HG03342 (cell line): ENCODE measurements around the gene CREG2.

Experiments
- ATAC-seq: cut with Tn5 transposase; IDR thresholded peaks from one replicate; pipeline ENCODE4 v1.9.1; 2021; ENCODE audit warnings: mild to moderate bottlenecking, moderate library complexity; ENCODE audit not compliant: unreplicated experiment

CREG2 gene

GRCh38 chr2:101310834-101311695 is 76.2 kb downstream of the CREG2 start:
- no peak for ATAC-seq

- ATAC-seq, result no peak
Observed at GRCh38 chr2:101310090-101310833, 77.0 kb downstream of the CREG2 start.

GRCh38 chr2:101308432-101309210 is 78.7 kb downstream of the CREG2 start, which contains the start of gene RNF149:
Gene RNF149 (minus strand): TSS chr2:101308701. CDS start chr2:101308588, 113 bp downstream.
- ATAC-seq, result peak; percentile 61

GRCh38 chr2:101307950-101308431 is 79.3 kb downstream of the CREG2 start:
- peak; percentile 17 for ATAC-seq

GRCh38 chr2:101307503-101307902 is 79.8 kb downstream of the CREG2 start:
- ATAC-seq, result no peak

- ATAC-seq, result peak; percentile 2
Observed at GRCh38 chr2:101306410-101306809, 80.9 kb downstream of the CREG2 start.

GRCh38 chr2:101305492-101306078 is 81.7 kb downstream of the CREG2 start:
- no peak for ATAC-seq

- ATAC-seq, result no peak
Observed at GRCh38 chr2:101305035-101305434, 82.3 kb downstream of the CREG2 start.

GRCh38 chr2:101303688-101304087 is 83.6 kb downstream of the CREG2 start:
- ATAC-seq, result no peak

GRCh38 chr2:101302016-101302415 is 85.3 kb downstream of the CREG2 start:
- no peak for ATAC-seq

- ATAC-seq, result no peak
Observed at GRCh38 chr2:101300836-101301235, 86.5 kb downstream of the CREG2 start.

GRCh38 chr2:101300164-101300563 is 87.1 kb downstream of the CREG2 start:
- no peak for ATAC-seq

- no peak for ATAC-seq
Observed at GRCh38 chr2:101299604-101300003, 87.7 kb downstream of the CREG2 start.

- ATAC-seq, result no peak
Observed at GRCh38 chr2:101297383-101297782, 89.9 kb downstream of the CREG2 start.

GRCh38 chr2:101296371-101296770 is 90.9 kb downstream of the CREG2 start:
- no peak for ATAC-seq

GRCh38 chr2:101295895-101296294 is 91.4 kb downstream of the CREG2 start:
- ATAC-seq, result no peak
